Measurements from ENCODE around the gene GOSR2. TPM values are rescaled to one million over a fixed set of nuclear protein-coding genes. Genes with fewer than 3 reads are reported as not detected.

The GOSR2 gene
- total and polyA plus RNA-seq, 2 experiments from 2014 or later = 48.1 to 61.4 TPM

GRCh38 chr17:46972346-46972745 lies 49.4 kb downstream of the GOSR2 start:
- H3F3A ChIP-seq (ENCODE audit: insufficient read depth) = no peaks in the 10 kb centered on the region
- H3K4me2 ChIP-seq (ENCODE audit: unreplicated experiment) = no peak overlapping the region
- H3K9me2 ChIP-seq (ENCODE audit: insufficient read depth) = no peaks in the 10 kb centered on the region
- H3K36me3 ChIP-seq (ENCODE audit: low read depth) = no peaks in the 10 kb centered on the region
- no peak overlapping the region for H2AFZ ChIP-seq
- peaks cover 23% of the 10 kb centered on the region for H3K27me3 ChIP-seq (replicated peaks; ENCODE audit: insufficient read depth)
- 65 to 72% methylated on average over 6 of the region's 6 CpGs for WGBS, 2 experiments (ENCODE audit: low coverage in 1 of 2, low lambda C conversion rate in 2 of 2, missing lambda C conversion rate in 2 of 2)
- H4K20me1 ChIP-seq (ENCODE audit: insufficient read depth) = no peaks in the 10 kb centered on the region
- TF ChIP-seq EZH2phosphoT487 (IDR thresholded peaks at IDR 0.05; ENCODE audit: insufficient read depth, low read depth) (no peak), EZH2 (IDR thresholded peaks at IDR 0.05; ENCODE audit: insufficient read depth, poor library complexity, severe bottlenecking) (no peak)
- H3K9me3 ChIP-seq (ENCODE audit: low read depth) = no peaks in the 10 kb centered on the region
- H3K27ac ChIP-seq = no peak overlapping the region
- in situ Hi-C loops (cut with MboI) = no loop called here
- no peak for DNase-seq
- no peak overlapping the region for H3K4me3 ChIP-seq
- H3K9ac ChIP-seq = no peak overlapping the region
- H3K79me2 ChIP-seq (ENCODE audit: insufficient read depth) = no peaks in the 10 kb centered on the region
- H3K4me1 ChIP-seq (ENCODE audit: insufficient read depth) = no peaks in the 10 kb centered on the region

DNA sequence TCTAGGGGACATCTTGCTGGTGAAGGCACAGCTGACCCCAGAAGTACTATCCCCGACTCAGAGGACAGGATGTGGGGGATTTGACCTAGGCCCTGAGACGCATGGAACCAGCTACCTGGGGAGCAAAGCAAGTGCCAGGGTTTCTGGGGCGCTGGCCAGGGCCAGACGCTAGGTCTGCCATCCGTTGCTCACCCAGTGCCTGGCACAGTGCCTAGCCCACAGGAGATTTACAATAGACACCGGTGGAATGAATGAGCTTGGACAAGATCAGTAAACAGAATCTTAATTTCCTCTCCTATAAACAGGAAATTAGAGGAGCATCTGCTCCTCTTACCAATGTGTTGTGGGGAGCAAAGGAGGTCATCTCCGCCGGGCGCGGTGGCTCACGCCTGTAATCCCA lies 51.1 kb downstream of the GOSR2 start:
- in situ Hi-C loops (cut with MboI) = no loop called here
- no peaks in the 10 kb centered on the region for H3K4me1 ChIP-seq (ENCODE audit: insufficient read depth)
- H3K9me2 ChIP-seq (ENCODE audit: insufficient read depth) = no peaks in the 10 kb centered on the region
- no peak overlapping the region for H3K9ac ChIP-seq
- H3K27me3 ChIP-seq (replicated peaks; ENCODE audit: insufficient read depth) = peaks cover 34% of the 10 kb centered on the region
- no peak overlapping the region for H3K4me2 ChIP-seq (ENCODE audit: unreplicated experiment)
- no peak for DNase-seq
- H3K4me3 ChIP-seq = no peak overlapping the region
- TF ChIP-seq EZH2 (IDR thresholded peaks at IDR 0.05; ENCODE audit: insufficient read depth, poor library complexity, severe bottlenecking) (no peak), EZH2phosphoT487 (IDR thresholded peaks at IDR 0.05; ENCODE audit: insufficient read depth, low read depth) (no peak)
- no peak overlapping the region for H3K27ac ChIP-seq
- H3K9me3 ChIP-seq (ENCODE audit: low read depth) = no peaks in the 10 kb centered on the region
- 80 to 84% methylated on average over 11 of the region's 11 CpGs for WGBS, 2 experiments (ENCODE audit: low coverage in 1 of 2, low lambda C conversion rate in 2 of 2, missing lambda C conversion rate in 2 of 2)
- no peak overlapping the region for H2AFZ ChIP-seq
- H3K36me3 ChIP-seq (ENCODE audit: low read depth) = no peaks in the 10 kb centered on the region
- H3K79me2 ChIP-seq (ENCODE audit: insufficient read depth) = no peaks in the 10 kb centered on the region
- H3F3A ChIP-seq (ENCODE audit: insufficient read depth) = no peaks in the 10 kb centered on the region
- H4K20me1 ChIP-seq (ENCODE audit: insufficient read depth) = no peaks in the 10 kb centered on the region

- Histone ChIP-seq H4K20me1 (ENCODE audit: insufficient read depth) (no peaks in the 10 kb centered on the region), H3K4me1 (ENCODE audit: insufficient read depth) (no peaks in the 10 kb centered on the region), H3K4me3 (no peak overlapping the region), H3K9ac (no peak overlapping the region), H3K27me3 (replicated peaks; ENCODE audit: insufficient read depth) (peaks cover 39% of the 10 kb centered on the region), H3K9me3 (ENCODE audit: low read depth) (no peaks in the 10 kb centered on the region), H3K36me3 (ENCODE audit: low read depth) (no peaks in the 10 kb centered on the region), H3K27ac (no peak overlapping the region), H2AFZ (no peak overlapping the region), H3K9me2 (ENCODE audit: insufficient read depth) (no peaks in the 10 kb centered on the region), H3F3A (ENCODE audit: insufficient read depth) (no peaks in the 10 kb centered on the region), H3K4me2 (ENCODE audit: unreplicated experiment) (no peak overlapping the region), H3K79me2 (ENCODE audit: insufficient read depth) (no peaks in the 10 kb centered on the region)
- in situ Hi-C loops (cut with MboI) = no loop called here
- WGBS, 2 experiments (ENCODE audit: low coverage in 1 of 2, low lambda C conversion rate in 2 of 2, missing lambda C conversion rate in 2 of 2) = 74 to 80% methylated on average over 4 of the region's 4 CpGs
- DNase-seq = no peak
- TF ChIP-seq EZH2 (IDR thresholded peaks at IDR 0.05; ENCODE audit: insufficient read depth, poor library complexity, severe bottlenecking) (no peak), EZH2phosphoT487 (IDR thresholded peaks at IDR 0.05; ENCODE audit: insufficient read depth, low read depth) (no peak)
These were observed 52.3 kb downstream of the GOSR2 start for GRCh38 chr17:46975287-46975686.

DNA sequence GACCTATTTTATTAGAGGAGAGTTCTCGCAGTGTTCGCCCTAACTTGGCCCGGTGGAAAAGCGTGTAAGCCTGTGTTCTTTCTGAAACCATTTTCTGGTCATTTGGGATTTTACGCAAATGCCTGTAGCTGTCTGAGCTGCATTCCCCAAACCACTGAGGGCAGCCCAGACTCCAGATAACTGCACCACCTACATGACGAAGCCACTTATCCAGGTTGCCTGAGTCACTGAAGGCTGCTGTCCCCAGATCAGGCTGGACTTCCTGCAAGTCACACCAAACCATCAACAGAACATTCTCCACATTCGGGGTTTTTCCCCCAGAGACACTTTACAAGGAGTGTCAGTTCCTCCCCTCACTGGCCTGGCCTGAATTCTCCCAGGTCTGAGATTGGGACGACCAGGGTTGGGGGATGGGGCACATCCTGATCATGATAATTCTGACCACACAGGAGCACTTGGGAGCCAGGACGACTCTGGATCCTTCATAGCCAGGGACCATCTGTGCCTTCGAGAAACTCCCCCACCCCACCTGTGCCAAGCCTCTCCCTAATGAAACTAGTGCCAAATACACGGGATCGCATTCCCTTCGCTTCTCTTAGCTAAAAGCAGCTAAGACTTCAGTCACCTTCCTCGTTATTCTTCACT lies 53.8 kb downstream of the GOSR2 start:
- Histone ChIP-seq H3K36me3 (ENCODE audit: low read depth) (no peaks in the 10 kb centered on the region), H4K20me1 (ENCODE audit: insufficient read depth) (no peaks in the 10 kb centered on the region), H3K27ac (no peak overlapping the region), H3K4me3 (no peak overlapping the region), H3K27me3 (replicated peaks; ENCODE audit: insufficient read depth) (peaks cover 44% of the 10 kb centered on the region), H3K9me2 (ENCODE audit: insufficient read depth) (no peaks in the 10 kb centered on the region), H3K9ac (no peak overlapping the region), H3K9me3 (ENCODE audit: low read depth) (no peaks in the 10 kb centered on the region), H3K79me2 (ENCODE audit: insufficient read depth) (no peaks in the 10 kb centered on the region), H3K4me2 (ENCODE audit: unreplicated experiment) (no peak overlapping the region), H3F3A (ENCODE audit: insufficient read depth) (no peaks in the 10 kb centered on the region), H2AFZ (no peak overlapping the region), H3K4me1 (ENCODE audit: insufficient read depth) (no peaks in the 10 kb centered on the region)
- no peak for DNase-seq
- TF ChIP-seq EZH2 (IDR thresholded peaks at IDR 0.05; ENCODE audit: insufficient read depth, poor library complexity, severe bottlenecking) (no peak), EZH2phosphoT487 (IDR thresholded peaks at IDR 0.05; ENCODE audit: insufficient read depth, low read depth) (no peak)
- in situ Hi-C loops (cut with MboI) = no loop called here
- 69 to 72% methylated on average over 14 of the region's 14 CpGs for WGBS, 2 experiments (ENCODE audit: low coverage in 1 of 2, low lambda C conversion rate in 2 of 2, missing lambda C conversion rate in 2 of 2)

Data from GM23248 (cell line).